HCT116 (cell line): ENCODE results near the gene EXD3. TPM values are rescaled to one million over a fixed set of nuclear protein-coding genes. Genes with fewer than 3 reads are reported as not detected.

Experiments
- ATAC-seq: fragments of 200-7000 bp; cut with Tn5 transposase; 2 replicates; pipeline ENCODE4 v1.9.1; 2020; ENCODE audit warnings: mild to moderate bottlenecking, moderate library complexity
- BruUV-seq: library from RNA; stranded (reverse); fragments of 400-500 nt; replicated peaks from 2 replicates; lab custom pipeline; 2021; lab: Mats Ljungman, UMichigan
- CTCF ChIA-PET: fragments of 300-600 bp; sonication (Branson Sonifier 250); formaldehyde crosslinking; loops from one replicate; lab custom pipeline; 2021; ENCODE audit warnings: antibody characterized with exemption; lab: Charles Lee
- POLR2A ChIA-PET: fragments of 300-600, 350-600 bp; sonication (Branson Sonifier 250); formaldehyde crosslinking; loops from one replicate; lab custom pipeline; 2021; ENCODE audit warnings: antibody characterized with exemption; lab: Charles Lee
- RAD21 ChIA-PET, 2 experiments: fragments of 300-600 bp; sonication (Branson Sonifier 250); formaldehyde crosslinking; loops; one replicate each; lab custom pipeline; 2023; ENCODE audit warnings: low total read pairs in 2 of 2; ENCODE audit not compliant: uncharacterized antibody in 2 of 2, unreplicated experiment in 2 of 2, low non-redundant PET in 1 of 2; lab: Charles Lee
- DNase-seq: peaks from one replicate; pipeline ENCODE4 v3.0.0-alpha.2; 2010; ENCODE audit warnings: low read depth, low spot score
- H2AFZ ChIP-seq: fragments of 200-600 bp; shearing (Covaris generic), sonication (generic); 2 replicates; pipeline ENCODE4 v1.6.1; 2017; ENCODE audit warnings: low read depth, mixed run types, mixed read lengths, antibody characterized with exemption, low read length; ENCODE audit not compliant: poor library complexity, severe bottlenecking
- H3K27ac ChIP-seq: 2 replicates; pipeline ENCODE4 v1.5.1; 2012; ENCODE audit warnings: low read depth, low read length
- H3K27me3 ChIP-seq: fragments of 200-600 bp; sonication (generic); 2 replicates; pipeline ENCODE4 v1.6.1; 2016; ENCODE audit warnings: mixed run types, low read length, mixed read lengths; ENCODE audit not compliant: insufficient read depth
- H3K36me3 ChIP-seq, 2 experiments: fragments of 200-500 bp in 1 of 2; fragments of 200-600 bp in 1 of 2; sonication (Bioruptor generic) in 1 of 2; sonication (generic) in 1 of 2; 2 replicates each; pipeline versions ENCODE4 v1.5.1 to v1.6.1; 2014 to 2016; ENCODE audit warnings: low read length in 2 of 2, inconsistent platforms in 1 of 2, mixed read lengths in 1 of 2, mixed run types in 1 of 2; ENCODE audit not compliant: insufficient read depth in 2 of 2, control insufficient read depth in 1 of 2
- H3K4me1 ChIP-seq, 2 experiments: fragments of 200-600 bp in 1 of 2; sonication (generic) in 1 of 2; 2 replicates each; pipeline versions ENCODE4 v1.5.1 to v1.6.1; 2012 to 2017; ENCODE audit warnings: low read length in 2 of 2, inconsistent platforms in 1 of 2, mild to moderate bottlenecking in 1 of 2, mixed read lengths in 1 of 2, mixed run types in 1 of 2, moderate library complexity in 1 of 2; ENCODE audit not compliant: insufficient read depth in 2 of 2, control insufficient read depth in 1 of 2
- H3K4me2 ChIP-seq: fragments of 200-600 bp; sonication (generic); 2 replicates; pipeline ENCODE4 v1.6.1; 2017; ENCODE audit warnings: mixed run types, low read length, mixed read lengths
- H3K4me3 ChIP-seq, 2 experiments: fragments of 200-600 bp in 1 of 2; sonication (generic) in 1 of 2; replicated peaks in 1 of 2; 2 replicates each; pipeline ENCODE4 v1.5.1; 2011 to 2016; ENCODE audit warnings: low read length in 2 of 2, control low read depth in 1 of 2, low read depth in 1 of 2, mild to moderate bottlenecking in 1 of 2, mixed read lengths in 1 of 2, mixed run types in 1 of 2
- H3K79me2 ChIP-seq: fragments of 200-600 bp; sonication (generic); 2 replicates; pipeline ENCODE4 v1.6.1; 2017; ENCODE audit warnings: mild to moderate bottlenecking, mixed run types, low read length, moderate library complexity, mixed read lengths; ENCODE audit not compliant: insufficient read depth
- H3K9ac ChIP-seq: fragments of 200-600 bp; sonication (generic); 2 replicates; pipeline ENCODE4 v1.6.1; 2016; ENCODE audit warnings: low read length, mixed read lengths
- H3K9me2 ChIP-seq: fragments of 200-600 bp; sonication (generic), shearing (Covaris generic); 2 replicates; pipeline ENCODE4 v1.6.1; 2017; ENCODE audit warnings: mixed run types, mild to moderate bottlenecking, moderate library complexity; ENCODE audit not compliant: insufficient read depth
- H3K9me3 ChIP-seq, 2 experiments: fragments of 200-500 bp in 1 of 2; fragments of 200-600 bp in 1 of 2; sonication (Bioruptor generic) in 1 of 2; sonication (generic) in 1 of 2; 2 replicates each; pipeline ENCODE4 v1.6.1; 2014 to 2017; ENCODE audit warnings: low read length in 2 of 2, mixed read lengths in 2 of 2, inconsistent platforms in 1 of 2, low read depth in 1 of 2, mild to moderate bottlenecking in 1 of 2, mixed run types in 1 of 2, moderate library complexity in 1 of 2; ENCODE audit not compliant: control insufficient read depth in 1 of 2, insufficient read depth in 1 of 2
- H4K20me1 ChIP-seq: fragments of 200-600 bp; sonication (generic), shearing (Covaris generic); 2 replicates; pipeline ENCODE4 v1.6.1; 2017; ENCODE audit warnings: mixed run types, mild to moderate bottlenecking, moderate library complexity; ENCODE audit not compliant: insufficient read depth
- CTCF ChIP-seq, 3 experiments: fragments of 200-600 bp in 1 of 3; sonication (generic) in 1 of 3; IDR thresholded peaks in 2 of 3; conservative IDR thresholded peaks in 1 of 3; 2 replicates each; pipeline ENCODE4 v1.5.1; 2012 to 2017; ENCODE audit warnings: low read depth in 2 of 3, low read length in 2 of 3, antibody characterized with exemption in 1 of 3, borderline replicate concordance in 1 of 3, control low read depth in 1 of 3, mild to moderate bottlenecking in 1 of 3, mixed read lengths in 1 of 3, mixed run types in 1 of 3, moderate library complexity in 1 of 3; ENCODE audit not compliant: insufficient read depth in 1 of 3
- EGR1 ChIP-seq: IDR thresholded peaks from 2 replicates; pipeline ENCODE4 v1.6.1; 2012; ENCODE audit warnings: low read depth
- ELF1 ChIP-seq: IDR thresholded peaks from 2 replicates; pipeline ENCODE4 v1.6.1; 2012; ENCODE audit warnings: low read depth, borderline replicate concordance
- FOSL1 ChIP-seq: IDR thresholded peaks from 2 replicates; pipeline ENCODE4 v1.6.1; 2012; ENCODE audit warnings: low read depth
- POLR2A ChIP-seq: IDR thresholded peaks from 2 replicates; pipeline ENCODE4 v1.7.0; 2011; ENCODE audit warnings: borderline replicate concordance; ENCODE audit not compliant: insufficient read depth, insufficient read length; ENCODE audit errors: extremely low read depth
- POLR2AphosphoS5 ChIP-seq: IDR thresholded peaks from 2 replicates; pipeline ENCODE4 v1.6.1; 2011; ENCODE audit warnings: mild to moderate bottlenecking, low read depth, low read length, moderate library complexity
- TCF7L2 ChIP-seq: IDR thresholded peaks from 2 replicates; pipeline ENCODE4 v1.7.0; 2011; ENCODE audit warnings: borderline replicate concordance, inconsistent platforms; ENCODE audit not compliant: insufficient read depth, insufficient read length; ENCODE audit errors: extremely low read depth
- ZFX ChIP-seq: fragments of 450-650 bp; IDR thresholded peaks from 2 replicates; pipeline ENCODE4 v1.6.1; 2017
- intact Hi-C: fragments of 100-400 bp; cut with micrococcal nuclease; formaldehyde crosslinking; loops from 2 replicates; pipeline ENCODE4 v1.10.0; 2022
- total RNA-seq: library from RNA; stranded (reverse); gene quantifications from one replicate; pipeline ENCODE4 v1.2.1, GENCODE V29; 2021; ENCODE audit not compliant: unreplicated experiment
- TF ChIP-seq, protein P1 (sequence below): IDR thresholded peaks from 2 replicates; pipeline ENCODE4 v1.6.1; 2012; ENCODE audit warnings: low read depth
- TF ChIP-seq, protein P2 (sequence below): IDR thresholded peaks from 2 replicates; pipeline ENCODE4 v1.6.1; 2012

The EXD3 gene
- total RNA-seq, 1 experiment from 2014 or later, result 25.4 TPM

DNA sequence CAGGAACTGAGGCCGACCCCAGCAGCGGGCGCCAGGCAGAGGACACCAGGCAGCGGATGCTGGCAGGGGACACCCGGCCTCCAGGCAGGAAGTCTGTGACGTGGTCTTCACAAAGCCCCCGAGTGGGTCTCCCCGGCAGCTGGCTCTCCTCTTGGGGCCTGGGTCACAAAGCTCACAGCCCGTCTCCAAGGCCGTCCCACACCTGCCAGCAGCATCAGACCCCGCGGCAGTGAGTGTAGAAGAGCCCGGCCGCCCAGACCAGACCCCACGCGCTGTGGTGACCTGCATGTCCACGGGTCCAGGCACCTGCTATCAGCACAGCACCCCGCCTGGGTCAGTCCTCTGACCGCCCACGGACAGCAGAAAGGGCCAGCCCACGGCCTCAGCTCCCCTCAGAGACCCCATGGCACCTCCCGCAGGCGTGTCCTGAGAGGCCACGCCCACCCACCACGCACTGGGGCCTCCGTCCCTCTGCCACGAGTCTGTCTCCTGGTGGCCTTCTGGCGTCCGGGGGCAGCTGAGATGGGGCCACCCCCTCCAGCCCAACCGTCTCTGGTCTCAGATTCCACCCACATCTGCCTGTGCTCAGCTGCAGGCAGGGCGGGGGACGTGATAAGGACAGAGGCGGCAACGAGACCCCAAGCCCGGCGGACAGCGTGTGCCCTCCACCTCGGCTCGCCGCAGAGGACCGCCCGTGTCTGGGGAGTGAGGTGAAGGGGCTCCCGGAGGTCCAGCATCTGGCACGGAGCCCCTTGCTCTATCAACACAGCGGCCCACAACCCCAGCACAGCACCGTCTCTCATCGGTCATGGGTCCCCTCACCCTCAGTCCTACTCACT is 34.2 kb downstream of the EXD3 start (continued):
- TF ChIP-seq, protein P1, sequence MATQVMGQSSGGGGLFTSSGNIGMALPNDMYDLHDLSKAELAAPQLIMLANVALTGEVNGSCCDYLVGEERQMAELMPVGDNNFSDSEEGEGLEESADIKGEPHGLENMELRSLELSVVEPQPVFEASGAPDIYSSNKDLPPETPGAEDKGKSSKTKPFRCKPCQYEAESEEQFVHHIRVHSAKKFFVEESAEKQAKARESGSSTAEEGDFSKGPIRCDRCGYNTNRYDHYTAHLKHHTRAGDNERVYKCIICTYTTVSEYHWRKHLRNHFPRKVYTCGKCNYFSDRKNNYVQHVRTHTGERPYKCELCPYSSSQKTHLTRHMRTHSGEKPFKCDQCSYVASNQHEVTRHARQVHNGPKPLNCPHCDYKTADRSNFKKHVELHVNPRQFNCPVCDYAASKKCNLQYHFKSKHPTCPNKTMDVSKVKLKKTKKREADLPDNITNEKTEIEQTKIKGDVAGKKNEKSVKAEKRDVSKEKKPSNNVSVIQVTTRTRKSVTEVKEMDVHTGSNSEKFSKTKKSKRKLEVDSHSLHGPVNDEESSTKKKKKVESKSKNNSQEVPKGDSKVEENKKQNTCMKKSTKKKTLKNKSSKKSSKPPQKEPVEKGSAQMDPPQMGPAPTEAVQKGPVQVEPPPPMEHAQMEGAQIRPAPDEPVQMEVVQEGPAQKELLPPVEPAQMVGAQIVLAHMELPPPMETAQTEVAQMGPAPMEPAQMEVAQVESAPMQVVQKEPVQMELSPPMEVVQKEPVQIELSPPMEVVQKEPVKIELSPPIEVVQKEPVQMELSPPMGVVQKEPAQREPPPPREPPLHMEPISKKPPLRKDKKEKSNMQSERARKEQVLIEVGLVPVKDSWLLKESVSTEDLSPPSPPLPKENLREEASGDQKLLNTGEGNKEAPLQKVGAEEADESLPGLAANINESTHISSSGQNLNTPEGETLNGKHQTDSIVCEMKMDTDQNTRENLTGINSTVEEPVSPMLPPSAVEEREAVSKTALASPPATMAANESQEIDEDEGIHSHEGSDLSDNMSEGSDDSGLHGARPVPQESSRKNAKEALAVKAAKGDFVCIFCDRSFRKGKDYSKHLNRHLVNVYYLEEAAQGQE, result no peak
- TF ChIP-seq CTCF (IDR thresholded peaks at IDR 0.05 in 2 of 3, conservative IDR thresholded peaks at IDR 0.05 in 1 of 3; ENCODE audit: borderline replicate concordance in 1 of 3, insufficient read depth in 1 of 3, low read depth in 2 of 3, low read length in 2 of 3) (no peak), ZFX (no peak)

- DNase-seq, result no peak
- Histone ChIP-seq H4K20me1 (no peaks in the 10 kb centered on the region), H3K4me3 (no peak overlapping the region), H2AFZ (no peak overlapping the region), H3K79me2 (no peaks in the 10 kb centered on the region), H3K27me3 (no peaks in the 10 kb centered on the region), H3K4me2 (no peak overlapping the region), H3K27ac (no peak overlapping the region), H3K9ac (no peak overlapping the region), H3K4me1 (no peaks in the 10 kb centered on the region), H3K36me3 (no peaks in the 10 kb centered on the region), H3K9me2 (no peaks in the 10 kb centered on the region), H3K9me3 (no peaks in the 10 kb centered on the region)
- ChIA-PET RAD21 (no interaction called here), CTCF (no interaction called here), POLR2A (no interaction called here)
- ATAC-seq, result no peak
- no TSS peak for BruUV-seq
- intact Hi-C loops, result no loop called here
- TF ChIP-seq TCF7L2 (no peak), EGR1 (no peak), ELF1 (no peak), POLR2A (no peak), POLR2AphosphoS5 (no peak), FOSL1 (no peak)
- TF ChIP-seq, protein P1, result no peak
- TF ChIP-seq, protein P2, sequence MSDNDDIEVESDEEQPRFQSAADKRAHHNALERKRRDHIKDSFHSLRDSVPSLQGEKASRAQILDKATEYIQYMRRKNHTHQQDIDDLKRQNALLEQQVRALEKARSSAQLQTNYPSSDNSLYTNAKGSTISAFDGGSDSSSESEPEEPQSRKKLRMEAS, result no peak
Measured at GRCh38 chr9:137387891-137388560, 34.9 kb downstream of the EXD3 start.
